Measurements from ENCODE around the gene FBXL17.

- TF ChIP-seq EP400 (IDR thresholded peaks at IDR 0.05): no peak
- no peak for TF ChIP-seq MYNN (IDR thresholded peaks at IDR 0.05)
- no peak for TF ChIP-seq MYNN (CRISPR knock-in tag; IDR thresholded peaks at IDR 0.05)
- TF ChIP-seq ESRRA (IDR thresholded peaks at IDR 0.05; ENCODE audit: borderline replicate concordance, low read depth): no peak
- TF ChIP-seq GTF2F1 (IDR thresholded peaks at IDR 0.05; ENCODE audit: low read depth, low read length): no peak
- TF ChIP-seq CTCF (IDR thresholded peaks at IDR 0.05 in 2 of 3, conservative IDR thresholded peaks at IDR 0.05 in 1 of 3; ENCODE audit: insufficient read depth in 2 of 3, low read depth in 1 of 3, low read length in 3 of 3): no peak
- TF ChIP-seq SLC30A9 (CRISPR knock-in tag; IDR thresholded peaks at IDR 0.05): no peak
- TF ChIP-seq EP300 (IDR thresholded peaks at IDR 0.05; ENCODE audit: low read length): no peak
- no peak for TF ChIP-seq SMARCA4 (IDR thresholded peaks at IDR 0.05)
- TF ChIP-seq ZNF3 (CRISPR knock-in tag; IDR thresholded peaks at IDR 0.05): no peak
These were observed 423.5 kb downstream of the FBXL17 start for GRCh38 chr5:107958432-107958831.

Data from K562 (cell line).